ENCODE data around the gene ACVR1.
"Not testable (repeated sequence)": the region's sequence is repeated elsewhere in the genome, so short reads cannot be mapped to it uniquely, and the experiment has no call there.

The ACVR1 gene

GRCh38 chr2:157704148-157704547 lies 172.0 kb downstream of the ACVR1 start:
- DNase-seq (ENCODE audit: low spot score), result not testable (repeated sequence)

GRCh38 chr2:157699806-157700205 lies 176.3 kb downstream of the ACVR1 start:
- DNase-seq (ENCODE audit: low spot score), result no peak

- DNase-seq (ENCODE audit: low spot score), result no peak
Observed at GRCh38 chr2:157699009-157699408, 177.1 kb downstream of the ACVR1 start.

GRCh38 chr2:157698430-157698829 lies 177.7 kb downstream of the ACVR1 start:
- no peak for DNase-seq (ENCODE audit: low spot score)

- no peak for DNase-seq (ENCODE audit: low spot score)
Observed at GRCh38 chr2:157696036-157696435, 180.1 kb downstream of the ACVR1 start.

- DNase-seq (ENCODE audit: low spot score), result peak; percentile 89
Observed at GRCh38 chr2:157692768-157693167, 183.4 kb downstream of the ACVR1 start.

GRCh38 chr2:157691695-157692094 lies 184.4 kb downstream of the ACVR1 start:
- DNase-seq (ENCODE audit: low spot score), result no peak

GRCh38 chr2:157691131-157691530 lies 185.0 kb downstream of the ACVR1 start:
- no peak for DNase-seq (ENCODE audit: low spot score)

Data from RKO (cell line).